COLO668 (cell line): ENCODE data around the gene RAMP3.
A peak's percentile ranks its signal among the peaks of the same experiment; 100 is the strongest.

Experiments
- DNase-seq: peaks from one replicate; lab custom pipeline; 2025; ENCODE audit not compliant: unreplicated experiment; lab: John Stamatoyannopoulos, UW

Gene RAMP3

DNA sequence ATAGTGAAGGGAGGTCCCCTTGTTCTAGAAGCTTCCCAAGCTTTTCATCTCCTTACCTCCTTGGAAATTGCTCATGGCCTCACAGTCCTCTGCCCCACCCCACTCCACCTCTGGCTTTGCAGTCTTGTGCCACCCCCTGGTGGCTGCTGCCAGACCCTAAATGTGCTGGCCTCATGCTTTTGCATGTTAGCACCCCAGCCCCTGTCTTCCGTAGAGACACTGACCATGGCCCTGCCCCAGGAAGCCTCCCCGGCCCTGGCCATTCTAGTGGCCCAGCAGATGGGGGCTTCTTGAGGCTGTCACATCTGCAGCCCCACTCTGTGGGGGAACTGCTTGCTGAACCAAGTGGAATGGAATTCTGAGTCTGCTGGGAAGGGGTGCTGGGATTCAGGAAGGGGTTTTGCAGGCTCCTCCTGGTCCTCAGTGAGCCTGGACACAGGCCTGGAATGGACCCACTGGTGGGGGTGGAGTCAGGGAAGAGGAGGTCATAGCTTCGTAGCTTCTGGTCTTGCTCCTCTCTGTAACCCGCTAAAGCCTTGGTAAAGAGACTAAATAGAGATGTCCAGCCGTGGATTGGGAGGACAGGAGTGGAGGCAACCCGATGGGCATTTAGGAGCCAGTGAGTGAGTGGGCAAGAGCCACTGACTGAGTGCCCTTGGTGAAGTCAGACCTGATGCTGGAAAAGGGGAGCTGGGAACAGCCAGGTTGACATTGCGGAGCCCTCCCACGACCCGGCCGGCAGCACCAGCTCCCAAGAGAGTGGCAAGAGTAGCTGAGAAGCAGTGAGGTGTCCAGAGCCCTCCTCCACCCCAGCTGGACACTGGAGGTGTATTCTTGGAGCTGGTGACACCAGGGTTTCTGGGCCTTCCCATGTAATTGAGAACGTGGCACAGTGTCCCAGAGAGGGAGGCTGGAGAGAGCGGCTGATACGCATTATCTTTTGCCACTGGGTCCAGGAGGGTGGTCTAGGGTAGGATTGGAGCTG, 20.9 kb downstream of the RAMP3 start:
- peak; percentile 34 for DNase-seq

GRCh38 chr7:45179666-45180065, 22.1 kb downstream of the RAMP3 start:
- no peak for DNase-seq

- DNase-seq = no peak
These were observed 22.7 kb downstream of the RAMP3 start for GRCh38 chr7:45180084-45180986.

DNA sequence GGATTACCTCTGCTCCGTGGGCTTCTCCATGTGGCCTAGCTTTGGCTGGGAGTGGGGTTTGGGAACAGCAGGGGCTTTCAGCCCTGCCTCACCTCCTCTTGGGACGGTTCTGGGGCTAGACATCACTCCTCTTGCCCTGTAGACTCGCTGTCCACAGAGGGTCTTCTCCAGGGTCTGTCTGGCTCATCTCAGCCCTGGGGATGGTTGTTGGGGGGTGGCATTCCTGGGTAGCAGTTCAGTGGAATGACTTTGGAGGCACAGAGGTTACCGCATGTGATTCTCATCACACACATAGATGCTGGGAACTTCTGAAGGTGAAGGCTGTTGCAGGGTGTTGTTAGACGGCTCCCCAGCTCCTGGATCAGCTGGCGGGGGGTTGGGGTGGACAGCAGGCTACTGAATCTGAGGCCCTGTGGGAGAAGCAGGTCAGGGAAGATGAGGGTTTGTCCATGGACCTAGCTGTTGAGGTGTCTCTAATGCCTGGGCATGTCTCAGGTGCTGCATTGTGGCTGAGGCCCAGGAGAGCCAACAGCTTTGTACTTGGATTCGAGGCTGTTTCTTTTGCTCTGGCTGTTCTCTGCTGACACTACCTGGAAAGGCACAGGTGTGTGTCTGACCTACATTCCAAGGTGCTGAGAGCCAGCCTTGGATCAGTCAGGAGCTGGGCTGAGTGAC, 23.8 kb downstream of the RAMP3 start:
- DNase-seq = no peak

GRCh38 chr7:45181991-45182855, 24.6 kb downstream of the RAMP3 start:
- DNase-seq = no peak

GRCh38 chr7:45182856-45183710, 25.5 kb downstream of the RAMP3 start:
- DNase-seq = no peak

DNA sequence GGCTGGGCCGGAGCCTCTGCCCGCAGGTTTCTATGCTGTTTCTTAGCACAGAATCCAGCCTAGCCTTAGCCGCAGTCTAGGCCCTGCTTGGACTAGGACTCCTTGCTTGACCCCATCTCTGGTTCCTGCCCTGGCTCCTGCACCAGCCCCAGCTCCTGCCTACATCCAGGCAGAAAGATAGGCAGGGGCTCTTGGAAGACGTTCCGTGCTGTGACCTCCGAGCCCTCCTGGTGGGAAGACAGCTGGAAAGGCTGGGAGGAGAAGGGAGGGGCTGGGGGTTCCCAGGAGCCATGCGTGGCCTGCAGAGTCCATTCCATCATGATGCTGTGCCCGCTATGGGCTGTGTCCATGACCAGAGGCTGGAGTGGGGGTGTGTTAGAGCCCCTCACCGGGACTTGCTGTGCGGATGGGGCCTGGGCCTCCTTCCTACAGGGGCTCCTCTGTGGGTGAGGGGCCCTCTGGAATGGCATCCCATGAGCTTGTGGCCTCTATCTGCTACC, 26.2 kb downstream of the RAMP3 start:
- DNase-seq = no peak

- DNase-seq = no peak
These were observed 26.9 kb downstream of the RAMP3 start for GRCh38 chr7:45184326-45185027.

DNA sequence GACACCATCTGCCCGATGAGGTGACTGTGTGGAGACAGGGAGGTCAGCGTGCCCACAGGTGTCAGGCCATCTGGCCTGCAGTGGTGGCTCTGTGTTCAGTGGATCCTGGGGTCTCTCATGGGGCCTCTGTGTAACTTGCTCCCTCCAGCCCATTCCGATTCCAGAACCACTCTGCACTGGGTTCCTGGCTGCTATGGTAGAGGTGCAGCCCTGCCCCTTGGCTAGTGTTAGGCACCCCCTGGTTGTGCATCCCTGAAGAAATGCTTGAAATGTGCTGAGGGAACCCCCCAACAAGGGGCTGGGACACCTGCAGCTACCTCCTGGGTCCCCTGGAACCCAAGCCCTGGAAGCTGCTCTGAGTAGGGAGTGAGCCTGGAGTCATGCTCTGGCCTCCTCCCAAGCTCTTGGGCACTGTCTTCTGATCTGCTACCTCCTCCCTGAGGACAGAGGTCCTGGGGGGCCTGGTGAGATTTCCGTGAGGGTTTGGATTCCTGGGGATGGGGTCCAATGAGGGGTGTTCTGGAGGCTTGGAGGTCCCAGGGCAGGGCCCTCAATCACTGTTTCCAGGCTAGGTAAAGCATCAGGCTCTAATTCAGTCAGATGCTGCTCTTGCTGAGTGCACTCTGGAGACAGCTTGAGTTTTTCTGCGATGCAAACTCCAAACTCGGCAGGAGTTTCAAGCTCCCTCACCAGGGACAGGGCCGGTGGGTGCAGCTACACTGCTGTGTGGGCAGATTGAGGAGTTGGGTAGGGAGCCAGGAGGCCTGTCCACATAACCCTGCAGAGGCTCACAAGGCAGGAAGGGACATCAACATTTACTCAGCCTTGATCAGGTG, 27.7 kb downstream of the RAMP3 start:
- no peak for DNase-seq

DNA sequence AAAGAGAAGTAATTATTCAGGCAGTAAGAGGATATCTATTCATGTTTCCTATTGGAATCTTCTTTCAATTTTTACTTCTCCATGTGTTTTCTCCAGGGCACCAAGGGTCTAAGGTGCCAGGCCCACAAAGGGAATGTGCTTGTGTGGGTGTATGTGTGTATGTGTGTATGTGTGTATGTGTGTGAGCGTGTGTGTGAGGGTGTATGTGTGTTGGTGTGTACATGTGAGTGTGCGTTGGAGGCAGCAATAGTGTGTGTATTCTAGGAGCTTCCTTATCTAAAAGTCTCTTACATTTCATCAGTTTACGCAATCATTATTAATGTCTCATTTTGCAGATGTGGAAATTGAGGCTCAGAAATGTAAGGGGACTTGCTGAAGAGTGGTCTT, 28.3 kb downstream of the RAMP3 start:
- DNase-seq = no peak

DNA sequence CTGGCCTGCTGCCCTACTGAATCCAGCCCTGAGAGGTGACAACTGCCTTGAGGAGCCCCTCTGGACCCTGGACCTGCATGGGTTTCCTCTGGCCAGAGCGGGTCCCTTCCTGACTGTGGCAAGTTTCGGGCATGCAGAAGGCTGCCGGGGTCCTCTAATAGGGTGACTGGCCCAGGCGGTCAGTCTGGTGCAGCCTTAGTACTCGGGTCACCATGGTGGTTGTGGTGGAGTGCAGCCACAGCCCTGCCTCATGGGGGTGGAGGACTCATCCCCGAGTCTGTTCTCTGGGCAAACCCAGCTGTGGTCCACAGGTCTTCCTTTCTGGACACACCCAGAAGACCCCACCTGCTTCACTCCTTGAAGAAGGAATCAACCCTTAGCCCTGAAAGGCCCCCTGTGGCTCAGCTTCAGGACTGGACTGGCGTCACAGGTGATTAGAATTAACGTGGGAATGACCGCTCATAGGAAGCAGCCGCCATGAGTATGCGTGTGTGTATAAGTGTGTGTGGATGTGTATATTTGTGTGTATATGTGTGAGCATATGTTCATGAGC, 28.7 kb downstream of the RAMP3 start:
- no peak for DNase-seq

DNA sequence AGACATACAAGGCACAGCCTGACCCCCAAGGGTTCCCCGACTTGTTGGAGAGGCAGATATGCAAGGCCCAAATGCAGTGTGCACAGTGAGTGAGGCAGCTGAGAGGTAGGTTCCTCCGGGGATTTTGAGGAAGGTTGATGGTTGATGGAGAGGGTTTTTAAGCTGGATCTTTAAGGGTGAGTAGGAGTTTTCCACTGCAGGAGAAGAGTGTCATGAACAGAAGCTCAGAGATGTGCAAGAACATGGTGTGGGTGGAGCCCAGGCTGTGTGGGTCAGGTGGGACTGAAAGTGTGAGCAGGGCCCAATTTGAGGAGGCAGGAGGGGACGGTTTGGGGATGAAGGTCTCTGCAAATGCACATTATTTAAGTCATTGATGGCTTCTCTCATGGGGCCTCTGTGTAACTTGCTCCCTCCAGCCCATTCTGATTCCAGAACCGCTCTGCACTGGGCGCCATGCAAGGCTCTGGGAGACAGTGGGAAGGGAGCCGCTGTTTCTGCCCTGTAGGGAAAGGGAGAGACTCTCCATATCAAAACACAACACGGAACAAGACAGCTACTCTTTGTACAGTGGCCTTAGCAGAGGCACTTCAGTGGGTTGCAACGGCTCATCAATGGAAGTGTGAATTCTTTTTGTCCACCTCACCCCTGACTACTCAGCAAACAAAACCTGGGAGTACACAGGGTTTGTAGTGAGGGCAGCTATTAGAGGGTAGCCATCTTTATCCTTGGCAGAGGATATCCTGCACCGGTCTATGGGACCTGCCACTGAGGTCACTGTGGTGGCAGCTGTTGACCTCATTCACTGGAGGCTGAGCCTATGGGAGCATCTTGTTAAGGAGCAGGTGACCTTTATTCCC, 29.7 kb downstream of the RAMP3 start:
- DNase-seq = no peak

- no peak for DNase-seq
These were observed 30.4 kb downstream of the RAMP3 start for GRCh38 chr7:45187946-45188411.

GRCh38 chr7:45188736-45189135, 31.1 kb downstream of the RAMP3 start:
- no peak for DNase-seq

DNA sequence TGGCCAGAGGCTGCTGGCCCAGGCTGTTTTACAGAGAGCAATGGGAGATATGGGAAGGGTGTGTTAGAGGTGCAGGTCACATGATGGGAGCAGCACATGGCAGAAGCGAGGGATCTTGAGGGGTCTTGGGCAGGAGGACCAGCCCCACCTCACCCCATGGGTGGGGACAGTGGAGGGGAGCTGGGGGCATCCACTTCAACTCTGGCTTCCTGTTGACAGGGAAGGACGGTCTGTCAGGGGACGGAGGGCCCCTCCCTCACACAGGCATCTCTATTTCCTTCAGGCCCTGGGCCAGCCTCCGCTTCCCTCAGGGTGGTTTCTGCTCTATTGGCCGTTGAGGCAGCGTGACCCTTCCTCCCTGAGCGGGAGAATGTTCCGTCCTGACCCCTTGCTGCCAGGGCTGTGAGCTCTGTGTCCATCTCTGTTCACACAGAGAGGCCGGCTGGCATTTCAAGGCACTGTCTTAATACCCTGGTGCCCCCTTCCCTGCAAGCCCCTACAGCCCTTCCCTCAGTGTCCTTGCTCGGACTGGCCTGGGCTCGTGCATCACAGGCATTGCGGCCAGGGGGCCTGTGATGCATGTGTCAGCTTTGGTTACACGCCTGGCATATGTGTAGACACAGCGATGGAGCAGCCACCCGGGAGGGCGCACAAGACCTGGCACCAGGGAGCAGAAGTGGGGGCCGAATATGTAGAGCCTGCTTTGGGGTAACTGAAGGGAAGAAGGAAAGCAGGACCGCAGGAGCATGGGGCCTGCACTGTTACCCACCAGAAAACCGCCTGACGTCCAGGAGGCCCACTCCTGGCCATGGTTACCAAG, 31.8 kb downstream of the RAMP3 start:
- no peak for DNase-seq
